Measurements from ENCODE around the gene OPHN1.
"Not testable (repeated sequence)": the region's sequence is repeated elsewhere in the genome, so short reads cannot be mapped to it uniquely, and the experiment has no call there.

Gene OPHN1

DNA sequence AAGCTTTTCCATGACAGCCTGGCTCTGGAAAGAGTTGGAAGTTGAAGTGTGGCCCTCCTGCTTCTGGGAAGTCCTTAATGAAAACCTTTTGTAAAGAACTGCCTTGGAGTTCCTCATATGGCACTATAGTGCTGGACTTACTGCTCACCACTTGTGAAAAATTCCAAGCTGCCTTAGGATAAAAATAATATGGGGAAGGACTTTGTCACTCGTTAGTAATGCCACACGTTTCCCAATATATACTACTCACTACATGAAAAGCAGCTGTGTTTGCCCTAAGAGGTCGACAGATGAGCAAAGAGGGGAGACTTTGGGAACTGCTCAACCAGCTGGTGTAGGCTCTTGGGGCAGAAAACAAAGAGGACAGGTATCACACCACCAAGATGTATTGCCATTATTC is 11.7 kb downstream of the OPHN1 start:
- DNase-seq (no peak), ATAC-seq (no peak)

DNA sequence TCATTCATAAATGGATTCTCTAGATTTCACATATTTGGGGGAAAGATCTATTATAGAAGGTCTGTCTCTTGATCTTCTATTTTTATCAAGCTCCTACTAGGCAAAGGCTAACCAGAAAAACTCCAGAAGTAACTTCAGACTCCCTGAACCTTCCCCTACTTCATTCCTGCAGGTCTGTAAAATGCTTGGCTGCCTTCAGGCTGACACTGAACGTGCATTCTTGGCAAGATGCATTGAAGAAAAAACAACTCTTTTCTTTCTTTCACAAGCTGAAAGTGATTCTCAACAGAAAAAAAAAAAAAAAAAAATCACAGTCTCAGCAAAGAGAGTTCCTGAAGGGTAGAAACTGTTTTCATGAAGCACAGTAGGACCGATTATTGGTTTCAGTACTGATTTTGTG is 12.7 kb downstream of the OPHN1 start:
- ATAC-seq, result no peak
- DNase-seq, result no peak

DNA sequence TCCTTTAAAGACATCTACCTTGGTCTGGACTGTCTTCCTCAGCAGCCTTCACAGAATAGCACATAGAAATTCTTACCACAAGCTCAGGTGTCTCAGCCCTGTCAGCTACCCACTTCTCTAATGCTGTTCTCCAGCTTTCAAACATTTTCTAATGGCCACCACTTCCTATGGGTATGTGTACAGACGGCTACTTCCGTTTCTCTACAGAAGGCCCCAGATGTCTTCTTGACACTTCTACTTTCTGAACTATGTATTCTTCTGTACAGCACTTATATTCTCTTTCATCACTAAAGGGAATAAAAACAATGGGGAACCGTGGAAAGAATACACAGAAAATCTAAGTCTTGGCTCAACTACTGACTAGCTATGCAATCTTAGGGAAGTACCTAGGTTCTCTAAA is 13.3 kb downstream of the OPHN1 start:
- DNase-seq (no peak), ATAC-seq (no peak)

DNA sequence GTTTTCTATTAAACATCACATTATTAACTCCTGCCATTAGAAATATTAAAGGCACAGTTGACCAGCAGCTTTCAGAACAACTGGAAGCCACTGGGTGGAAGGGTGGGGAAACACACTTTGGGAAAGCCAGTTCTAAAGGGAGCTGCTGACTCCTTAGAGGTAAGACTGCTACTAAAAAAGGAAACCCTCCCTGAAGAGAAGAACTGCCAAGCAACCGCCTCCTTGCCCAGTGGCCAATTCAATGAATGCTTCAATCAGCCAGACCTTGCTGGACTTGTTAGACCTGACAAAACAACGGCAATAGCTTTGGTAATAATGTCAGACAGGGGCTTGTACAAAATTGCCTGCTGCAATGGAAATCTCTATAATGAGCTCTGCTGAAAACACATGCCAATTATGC is 15.6 kb downstream of the OPHN1 start:
- no peak for DNase-seq
- no peak for ATAC-seq

DNA sequence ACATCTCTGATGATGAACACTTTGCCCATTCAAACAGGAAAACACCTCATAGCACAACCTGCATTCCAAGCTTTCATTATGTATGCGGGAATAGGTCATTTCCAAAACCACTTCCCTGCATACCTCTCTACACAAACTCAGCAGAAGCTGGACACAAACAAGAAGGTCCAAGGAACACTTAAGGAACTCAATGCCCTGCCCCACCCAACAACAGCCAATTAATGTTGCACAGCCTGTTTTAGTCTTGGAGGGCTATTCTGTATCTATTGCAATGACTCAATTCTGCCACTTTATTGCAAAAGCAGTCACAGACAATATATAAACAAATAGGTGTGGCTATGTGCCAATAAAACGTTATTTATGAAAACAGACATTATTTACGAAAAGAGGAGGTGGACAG is 16.7 kb downstream of the OPHN1 start:
- ATAC-seq (no peak), DNase-seq (no peak)

DNA sequence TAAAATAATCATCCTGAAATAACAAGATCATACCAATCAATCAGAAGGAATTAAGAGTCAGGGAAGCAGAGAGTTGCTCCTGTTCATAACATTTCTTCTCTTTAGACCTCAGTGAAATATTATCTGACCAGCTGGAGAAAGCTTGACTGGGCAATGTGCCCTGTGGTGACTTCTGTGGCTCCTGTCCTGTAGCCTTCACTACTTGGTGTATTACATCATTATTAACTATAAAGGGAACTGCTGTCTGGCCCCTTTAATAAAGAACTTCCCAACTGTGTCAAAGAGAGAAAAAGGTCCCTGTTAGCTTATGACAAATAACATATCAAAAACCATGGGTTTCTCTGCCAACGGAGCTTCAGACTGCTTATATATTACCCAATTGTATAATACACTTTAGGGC is 18.0 kb downstream of the OPHN1 start:
- ATAC-seq (no peak), DNase-seq (no peak)

DNA sequence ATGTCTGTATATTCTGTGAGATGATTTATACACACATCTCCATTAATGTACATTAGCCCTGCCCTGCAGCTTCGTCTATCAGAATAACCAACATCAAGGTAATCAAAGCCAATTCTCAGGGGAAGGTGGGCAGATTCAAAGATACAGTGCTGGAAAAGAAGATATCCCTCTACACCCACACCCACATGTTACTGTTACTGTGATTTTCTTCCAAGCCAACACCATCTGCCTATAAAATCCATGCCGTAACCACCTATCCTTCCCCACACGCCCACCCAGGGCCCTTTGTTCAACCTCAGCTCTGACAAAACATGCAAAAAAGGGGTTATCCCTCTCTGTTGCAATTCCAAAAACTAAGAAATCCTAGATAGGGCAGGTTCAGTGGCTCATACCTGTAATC is 20.0 kb downstream of the OPHN1 start:
- DNase-seq (no peak), ATAC-seq (no peak)

DNA sequence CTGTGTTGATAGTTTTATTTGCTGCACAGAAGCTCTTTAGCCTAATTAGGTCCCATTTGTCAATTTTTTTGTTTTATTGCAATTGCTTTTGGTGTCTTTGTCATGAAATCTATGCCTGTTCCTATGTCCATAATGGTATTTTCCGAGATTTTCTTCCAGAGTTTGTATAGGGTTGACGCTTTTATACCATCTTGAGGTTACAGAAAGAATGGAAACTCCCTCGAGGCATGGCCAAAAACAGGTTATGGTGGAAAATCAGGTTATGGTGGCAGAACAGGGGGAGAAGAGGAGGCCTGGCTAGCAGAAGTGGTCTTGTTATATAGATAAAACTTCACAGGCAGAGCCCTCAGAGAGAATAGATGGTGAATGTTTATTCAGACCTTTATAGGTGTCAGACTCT is 21.6 kb downstream of the OPHN1 start:
- no peak for DNase-seq
- no peak for ATAC-seq

DNA sequence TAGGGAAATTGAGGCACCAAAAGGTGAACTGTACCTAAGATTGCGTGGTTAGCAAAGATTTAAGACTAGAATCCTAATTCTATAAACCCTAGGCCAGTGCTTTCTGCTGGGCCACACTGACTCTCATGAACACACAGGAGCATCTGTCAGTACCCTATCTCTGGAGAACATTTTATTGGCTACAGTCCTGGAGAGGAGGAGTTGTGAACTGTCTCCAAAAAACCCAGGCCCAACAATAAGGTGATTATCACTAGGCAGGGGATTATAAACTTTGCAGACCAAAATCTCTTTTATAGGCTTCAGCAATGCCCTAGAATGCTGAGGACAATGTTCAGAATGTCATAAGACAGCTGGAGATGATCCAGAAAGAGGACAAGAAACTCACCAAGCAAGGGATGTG is 24.1 kb downstream of the OPHN1 start:
- DNase-seq (no peak), ATAC-seq (no peak)

DNA sequence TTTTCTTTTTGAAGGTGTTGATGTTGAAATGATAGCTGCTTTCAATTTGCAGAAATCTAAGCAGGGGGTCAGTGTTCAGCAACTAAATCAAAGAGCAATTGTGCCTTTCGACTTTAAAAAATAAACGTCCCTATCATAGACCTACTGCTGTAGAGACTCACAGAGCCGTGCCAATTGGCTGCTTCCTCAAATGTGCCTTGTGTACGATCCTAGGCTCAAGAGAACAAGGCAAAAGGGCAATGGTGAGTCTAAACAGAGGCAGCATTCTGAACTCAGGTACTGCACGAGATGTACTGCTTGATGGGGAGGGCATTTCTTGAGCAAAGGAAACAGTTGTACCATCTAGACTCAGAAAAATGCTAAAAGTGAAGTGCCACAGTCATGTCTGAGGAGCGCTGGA is 29.8 kb downstream of the OPHN1 start:
- no peak for DNase-seq
- no peak for ATAC-seq

DNA sequence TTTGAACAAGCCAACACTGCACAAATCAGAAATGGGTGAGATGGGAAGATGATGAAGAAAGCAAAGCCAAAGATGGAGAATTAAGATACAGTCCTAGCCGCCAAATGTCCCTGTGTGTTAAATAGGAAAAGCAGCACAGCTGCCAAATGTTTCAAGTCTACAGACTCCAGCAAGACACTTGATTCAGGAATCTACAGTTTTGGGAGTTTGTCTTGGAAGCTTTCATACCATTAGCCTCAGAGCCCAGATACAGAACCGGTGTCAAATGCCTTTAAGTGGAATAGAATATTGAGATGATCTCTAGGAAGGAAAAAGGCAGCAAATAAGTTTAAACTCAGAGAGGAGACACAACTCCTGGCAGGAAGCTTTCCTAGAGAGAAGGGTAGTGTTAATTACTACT is 30.3 kb downstream of the OPHN1 start:
- no peak for ATAC-seq

DNA sequence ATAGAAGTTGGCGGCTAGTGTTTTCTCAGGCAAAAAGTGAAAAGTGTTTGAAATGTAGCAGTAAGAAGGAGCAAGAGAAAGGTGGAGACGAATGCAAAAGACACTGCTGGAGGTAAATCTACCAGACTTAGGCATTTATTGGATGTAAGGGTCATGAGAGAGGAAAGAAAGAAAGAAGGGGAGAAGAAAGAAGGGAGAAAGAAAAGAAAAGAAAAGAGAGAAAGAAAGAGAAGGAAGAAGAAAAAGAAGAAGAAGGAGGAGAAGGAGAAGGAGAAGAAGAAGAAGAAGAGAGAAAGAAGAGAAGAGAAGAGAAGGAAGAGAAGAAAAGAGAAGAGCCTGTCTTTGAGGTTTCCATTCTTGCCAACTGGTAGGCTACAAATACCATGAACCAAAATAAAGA is 31.2 kb downstream of the OPHN1 start:
- ATAC-seq (no peak), DNase-seq (no peak)

More for the DNA sequence above, 30.3 kb downstream of the OPHN1 start:
- DNase-seq, result no peak

DNA sequence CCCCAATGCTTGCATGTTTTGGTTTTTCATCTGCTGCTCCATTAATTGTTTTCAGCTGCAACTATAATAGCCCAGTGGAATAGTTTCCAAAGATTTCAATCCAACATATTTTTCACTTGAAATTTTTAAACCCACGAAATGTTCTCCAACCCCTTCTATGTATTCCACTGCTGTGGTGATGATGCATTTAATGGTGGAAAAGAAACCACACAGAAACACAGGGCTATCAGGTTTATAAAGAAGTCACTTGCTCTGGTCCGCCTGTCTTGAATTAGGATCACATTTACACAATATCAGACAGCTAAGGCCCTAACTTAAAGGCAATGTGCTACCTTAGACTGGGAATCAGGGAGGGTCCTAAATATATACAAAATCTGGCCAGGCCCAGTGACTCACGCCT is 35.0 kb downstream of the OPHN1 start:
- no peak for ATAC-seq
- no peak for DNase-seq

DNA sequence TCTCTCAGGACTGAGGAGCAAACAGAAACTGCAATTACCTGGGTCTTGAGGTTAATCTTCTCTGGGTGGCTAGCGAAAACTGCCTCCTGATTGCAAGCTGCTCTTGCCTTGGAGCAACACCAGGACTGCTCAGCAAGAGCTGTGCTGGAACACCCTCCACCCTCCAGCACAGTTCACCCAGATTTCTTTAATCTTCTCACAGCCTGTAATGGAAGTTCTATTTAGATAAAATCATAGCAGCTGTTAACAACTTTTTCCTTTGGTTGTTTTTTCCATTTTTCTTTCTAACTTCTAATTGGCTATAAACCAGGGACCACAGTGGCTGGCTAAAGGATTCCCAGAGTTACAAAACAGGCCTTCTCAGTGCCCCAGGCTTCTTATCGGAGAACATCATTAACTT is 36.3 kb downstream of the OPHN1 start:
- DNase-seq (no peak), ATAC-seq (no peak)

DNA sequence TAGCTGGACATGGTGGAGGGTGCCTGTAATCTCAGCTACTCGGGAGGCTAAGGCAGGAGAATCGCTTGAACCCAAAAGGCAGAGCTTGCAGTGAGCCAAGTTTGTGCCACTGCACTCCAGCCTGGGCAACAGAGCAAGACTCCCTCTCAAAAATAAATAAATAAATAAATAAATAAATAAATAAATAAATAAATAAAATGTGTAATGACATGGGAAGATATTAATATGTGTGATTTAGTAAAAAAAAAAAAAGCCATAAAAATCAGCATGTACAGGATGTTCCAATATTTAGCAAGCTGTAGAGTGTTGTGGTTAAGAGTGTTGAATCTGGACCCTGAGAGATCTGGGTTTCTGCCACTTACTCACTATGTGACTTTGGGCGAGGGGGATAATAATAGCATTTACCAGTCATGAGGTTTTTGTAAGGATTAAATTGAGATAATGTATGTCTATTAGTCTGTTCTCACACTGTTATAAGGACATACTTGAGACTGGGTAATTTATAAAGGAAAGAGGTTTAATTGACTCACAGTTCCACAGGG is 43.8 kb downstream of the OPHN1 start:
- not testable (repeated sequence) for ATAC-seq, DNase-seq

DNA sequence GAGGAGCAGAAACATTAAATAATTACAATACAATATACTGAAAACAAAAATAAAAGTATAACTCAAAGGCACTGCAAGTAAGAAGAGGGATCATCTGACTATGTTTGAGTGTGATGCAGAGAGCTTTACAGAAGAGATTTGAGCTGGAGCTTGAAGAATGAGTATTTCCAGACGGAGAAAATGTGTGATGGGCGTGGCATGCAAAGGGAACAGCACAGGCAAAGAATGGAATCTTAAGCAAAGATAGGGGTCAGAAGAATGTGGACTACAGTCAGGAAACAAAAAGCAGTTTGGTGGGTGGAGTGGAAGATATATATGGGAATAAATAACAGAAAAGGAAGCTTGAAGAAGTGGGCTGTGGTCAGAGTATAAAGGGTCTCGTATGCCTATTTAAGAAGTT is 45.5 kb downstream of the OPHN1 start:
- ATAC-seq (no peak), DNase-seq (no peak)

DNA sequence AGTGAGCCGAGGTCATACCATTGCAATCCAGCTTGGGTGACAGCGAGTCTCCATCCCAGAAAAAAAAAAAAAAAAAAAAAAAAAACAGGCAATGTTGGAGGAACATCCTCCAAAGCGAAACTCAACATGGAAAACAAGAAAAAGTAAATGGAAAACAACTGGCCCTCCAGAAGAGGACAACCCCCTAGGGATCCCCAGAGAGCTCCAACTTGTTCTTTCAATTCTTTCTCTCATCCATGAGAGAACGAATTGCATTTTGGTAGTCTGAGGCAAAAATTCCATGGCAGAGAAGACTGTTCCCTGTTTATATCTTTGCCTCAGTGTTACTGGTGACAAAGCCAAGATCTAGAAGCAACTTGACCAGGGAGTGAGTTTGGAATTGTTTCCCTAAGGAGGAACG is 49.8 kb downstream of the OPHN1 start:
- ATAC-seq, result no peak
- DNase-seq, result no peak

DNA sequence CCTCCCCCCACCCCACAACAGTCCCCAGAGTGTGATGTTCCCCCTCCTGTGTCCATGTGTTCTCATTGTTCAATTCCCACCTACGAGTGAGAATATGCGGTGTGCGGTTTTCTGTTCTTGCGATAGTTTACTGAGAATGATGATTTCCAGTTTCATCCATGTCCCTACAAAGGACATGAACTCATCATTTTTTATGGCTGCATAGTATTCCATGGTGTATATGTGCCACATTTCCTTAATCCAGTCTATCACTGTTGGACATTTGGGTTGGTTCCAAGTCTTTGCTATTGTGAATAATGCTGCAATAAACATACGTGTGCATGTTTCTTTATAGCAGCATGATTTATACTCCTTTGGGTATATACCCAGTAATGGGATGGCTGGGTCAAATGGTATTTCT is 55.7 kb downstream of the OPHN1 start:
- ATAC-seq, result not testable (repeated sequence)

DNA sequence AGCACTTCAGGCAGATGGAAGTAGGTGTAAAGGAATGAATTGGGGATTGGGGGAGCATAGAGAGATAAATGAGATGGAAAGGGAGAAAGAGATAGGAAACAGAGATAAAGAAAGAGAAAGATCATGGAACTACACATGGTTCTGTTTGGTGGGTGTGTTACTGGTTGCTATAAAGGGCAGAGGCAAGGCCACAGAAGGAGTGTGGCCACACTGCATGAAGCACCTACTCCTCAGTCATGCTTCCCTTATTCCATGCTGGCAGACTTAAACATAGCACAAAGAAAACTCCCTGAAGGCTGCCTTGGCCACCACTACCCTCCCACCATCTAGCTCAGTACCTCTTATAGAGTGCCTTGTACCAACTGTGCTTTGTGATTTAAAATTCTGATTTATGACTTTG is 56.9 kb downstream of the OPHN1 start:
- no peak for DNase-seq
- ATAC-seq, result no peak

More for the DNA sequence above, 55.7 kb downstream of the OPHN1 start:
- DNase-seq, result not testable (repeated sequence)

DNA sequence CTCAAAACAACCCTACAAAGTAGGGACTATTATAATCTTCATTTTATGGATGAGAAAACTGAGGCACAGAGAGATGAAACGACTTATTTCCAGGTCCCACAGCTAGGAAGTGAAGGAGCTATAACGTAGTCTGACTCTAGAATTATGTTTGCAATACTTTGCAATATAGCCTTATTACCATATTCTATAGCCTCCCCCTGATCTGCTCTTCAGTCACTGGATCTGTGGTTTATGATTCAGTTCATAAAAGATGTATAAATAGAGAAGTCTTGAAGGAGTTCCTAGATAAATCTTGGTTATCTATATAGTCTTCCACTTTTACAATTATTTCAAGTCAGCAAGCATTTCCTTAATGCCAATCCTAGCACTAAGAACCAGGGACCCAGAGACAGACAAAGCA is 57.5 kb downstream of the OPHN1 start:
- DNase-seq (no peak), ATAC-seq (no peak)

DNA sequence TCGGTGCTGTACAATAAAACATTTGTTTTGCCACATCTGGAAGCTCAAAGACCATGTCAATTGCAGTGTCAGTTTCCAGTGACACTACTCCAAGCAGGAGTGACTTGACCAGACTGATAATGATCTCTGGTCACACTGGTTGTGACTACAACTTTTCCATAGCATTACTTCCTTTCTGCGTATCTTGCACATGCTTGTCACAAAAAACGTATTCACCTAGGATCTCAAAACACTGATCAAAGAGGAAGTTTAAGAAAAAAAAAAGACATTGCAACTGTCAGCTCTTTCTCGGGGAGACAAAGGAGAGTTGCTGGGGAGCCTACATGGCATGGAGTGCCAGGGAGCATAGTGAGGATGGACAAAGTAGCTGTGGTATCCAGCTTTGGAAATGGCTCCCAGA is 60.6 kb downstream of the OPHN1 start:
- DNase-seq, result no peak
- no peak for ATAC-seq

DNA sequence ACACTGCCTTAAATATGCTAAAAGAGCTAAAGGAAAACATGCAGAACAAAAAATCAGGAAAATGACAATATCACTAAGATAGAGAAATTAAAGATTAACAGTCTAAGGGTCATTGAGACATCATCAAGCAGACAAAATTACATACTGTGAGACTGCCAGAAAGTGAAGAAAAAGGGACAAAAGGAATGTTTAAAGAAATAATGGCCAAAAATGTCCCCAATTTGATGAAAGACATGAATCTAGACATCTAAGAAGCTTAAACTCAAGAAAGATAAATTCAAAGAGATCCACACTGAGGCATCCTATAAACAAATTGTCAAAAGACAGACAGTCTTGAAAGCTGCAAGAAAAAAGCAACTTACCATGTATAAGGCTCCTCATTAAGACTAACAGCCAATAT is 63.7 kb downstream of the OPHN1 start:
- DNase-seq (no peak), ATAC-seq (no peak)

DNA sequence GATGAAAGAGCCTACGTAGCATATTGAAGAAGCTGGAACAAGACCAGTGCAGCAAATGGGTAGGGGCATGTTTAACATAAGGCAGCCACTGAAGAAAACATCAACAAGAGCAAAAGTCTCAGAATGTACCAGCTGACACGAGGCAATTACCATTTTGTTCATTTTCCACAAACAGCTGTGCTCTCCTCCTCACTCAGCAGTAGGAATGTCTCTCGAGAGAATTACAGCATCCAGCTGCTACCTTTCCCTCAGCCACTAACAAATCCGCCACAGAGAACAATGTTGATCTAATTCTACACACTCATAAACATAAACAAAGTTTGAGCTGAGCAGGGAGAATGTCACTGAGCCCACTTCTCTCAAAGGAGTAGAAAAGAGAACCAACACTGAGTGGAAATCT is 68.0 kb downstream of the OPHN1 start:
- ATAC-seq, result no peak
- no peak for DNase-seq

DNA sequence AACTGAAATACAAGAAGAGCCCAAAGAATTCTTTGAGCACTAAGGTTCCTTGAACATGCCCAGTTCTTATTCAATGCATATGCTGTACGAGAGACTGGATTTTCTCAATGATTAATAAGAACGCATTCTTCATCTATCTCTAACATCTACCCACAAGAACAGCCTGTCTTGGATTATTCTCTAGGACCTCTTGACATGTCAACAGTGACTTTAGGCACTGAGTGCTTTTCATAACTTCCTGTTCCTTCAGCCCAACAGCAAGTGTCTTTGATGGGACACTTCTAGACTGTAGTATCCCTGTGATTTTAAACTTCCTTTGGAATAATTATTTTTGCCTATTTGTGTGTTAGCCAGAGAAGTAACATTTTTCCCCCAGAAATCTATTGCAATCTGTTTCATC is 69.3 kb downstream of the OPHN1 start:
- DNase-seq, result no peak
- no peak for ATAC-seq

DNA sequence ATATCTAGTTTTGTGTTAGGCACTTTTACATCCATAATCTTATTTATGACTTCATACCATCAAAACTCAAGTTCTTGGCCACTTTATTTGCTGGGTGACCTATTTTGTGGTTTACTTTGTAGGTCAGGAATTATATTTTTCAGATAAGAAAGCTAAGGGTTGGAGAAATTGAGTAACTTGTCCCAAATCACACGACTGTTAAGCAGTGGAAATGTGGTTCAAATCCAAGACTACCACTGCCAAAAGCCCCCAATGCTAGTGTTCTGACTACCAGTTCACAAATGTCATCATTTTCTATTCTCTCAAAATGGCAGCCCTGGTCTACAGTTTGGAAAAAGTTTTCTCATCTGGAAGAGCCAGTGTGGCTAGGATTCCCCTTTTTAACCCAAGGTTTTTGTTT is 74.6 kb downstream of the OPHN1 start:
- ATAC-seq (no peak), DNase-seq (no peak)

DNA sequence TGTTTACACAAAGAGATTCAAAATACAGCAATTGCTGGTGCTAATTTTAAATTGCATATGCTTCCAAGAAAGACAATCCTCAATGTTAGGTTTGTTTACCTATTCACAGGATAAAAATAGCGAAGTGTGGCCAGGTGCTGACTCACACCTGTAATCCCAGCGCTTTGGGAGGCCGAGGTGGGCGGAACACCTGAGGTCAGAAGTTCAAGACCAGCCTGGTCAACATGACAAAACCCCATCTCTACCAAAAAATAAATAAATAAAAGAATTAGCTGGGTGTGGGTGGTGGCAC is 77.7 kb downstream of the OPHN1 start:
- no peak for DNase-seq
- ATAC-seq, result no peak

Data from stimulated activated naive CD8-positive, alpha-beta T cell treated with anti-CD3 and anti-CD28 coated beads, Interleukin-15, Interleukin-2, amounts not matched to agents 100 U/mL and 50 U/mL, for 24 hours (primary cell).